ENCODE data around the gene TCF21. TPM values are rescaled to one million over a fixed set of nuclear protein-coding genes. Genes with fewer than 3 reads are reported as not detected.

TCF21 gene
- total and polyA plus RNA-seq, 2 of the 13 experiments (the other 11 are each of a cell fraction or from before 2014, with no cell fraction given): not detected

DNA sequence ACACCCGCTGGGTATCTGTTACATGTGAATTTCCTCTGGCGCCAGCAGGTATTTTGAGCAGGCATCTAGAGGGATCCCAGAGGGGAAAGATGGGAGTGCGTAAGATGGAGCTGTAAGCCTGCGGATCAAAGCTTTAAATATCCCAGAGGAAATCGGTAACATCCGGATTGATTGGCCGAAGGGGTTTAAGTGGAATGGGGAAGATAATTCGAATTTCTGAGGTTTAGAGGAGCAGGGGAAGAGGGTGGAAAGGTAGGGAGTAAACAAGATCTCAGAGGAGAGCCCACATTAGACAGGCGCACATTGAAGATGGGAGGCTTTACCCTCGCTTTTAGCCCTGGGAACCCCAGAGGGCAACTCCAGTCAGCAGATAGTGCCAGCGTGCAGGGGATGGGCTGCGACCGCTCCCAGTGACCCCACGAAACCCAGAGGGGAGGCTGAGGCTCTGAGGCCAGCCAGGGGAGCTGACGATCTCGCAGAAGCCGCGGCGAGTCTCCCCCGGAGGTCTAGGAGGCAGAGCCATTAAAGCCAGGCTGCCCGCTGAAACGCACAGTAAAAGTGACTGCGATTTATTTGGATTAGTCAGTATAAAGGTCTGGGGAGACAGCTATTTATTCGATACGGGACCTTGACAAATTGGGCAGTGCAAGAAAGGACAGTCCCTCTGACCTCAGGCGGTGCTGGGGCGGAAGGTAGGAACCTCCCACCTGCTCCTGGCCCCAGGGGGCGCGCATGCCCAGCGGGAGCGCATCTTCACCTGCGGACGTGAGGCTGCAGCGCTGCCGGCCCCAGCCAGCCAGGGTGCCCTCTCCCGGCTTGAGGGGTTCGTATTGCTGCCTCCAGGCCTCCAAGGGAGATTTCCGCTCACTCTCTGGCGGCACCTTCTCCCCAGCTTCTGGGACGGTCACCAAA is 34.3 kb upstream of the TCF21 start:
- ATAC-seq (peak; percentile 100), DNase-seq (ENCODE audit: low spot score) (peak; percentile 20), FAIRE-seq (no peak)
- 15% methylated on average over 32 of the region's 40 CpGs for WGBS (ENCODE audit: low lambda C conversion rate)
- in situ Hi-C loops (cut with HindIII; ENCODE audit: extremely low pct_ligation_motif_present, low pct_unique_long_range_greater_than_20kb) (no loop called here), intact Hi-C loops (cut with micrococcal nuclease; ENCODE audit: unreplicated experiment) (no loop called here)
- peak overlapping the region in 2 of 3 experiments; percentile 30 to 52; a peak in 2 of 6 replicates for H3K4me3 ChIP-seq (replicated peaks in 1 of 3; ENCODE audit: insufficient read depth in 1 of 3, low read depth in 2 of 3, low read length in 3 of 3)
- H3K79me2 ChIP-seq (ENCODE audit: insufficient read depth, low read length): no peaks in the 10 kb centered on the region
- ChIA-PET POLR2A (no interaction called here), CTCF (ENCODE audit: low intra/inter-chr PET ratio, low total read pairs) (interaction anchor here (1.1 kb wide), 1 partner anchor 243 kb away, joined by 3 read pairs; no protein-coding TSS in a partner anchor)
- no peaks in the 10 kb centered on the region for H4K20me1 ChIP-seq (ENCODE audit: insufficient read depth, low read length)
- H3K9ac ChIP-seq (ENCODE audit: insufficient read depth, low read depth, low read length): no peak overlapping the region
- 0 out of 2 replicates have a peak, but pooled peaks cover 6% of the 10 kb centered on the region for H3K4me1 ChIP-seq (ENCODE audit: insufficient read depth, low read length)
- H3K36me3 ChIP-seq (replicated peaks in 1 of 2; ENCODE audit: control insufficient read depth in 1 of 2, insufficient read depth in 2 of 2, low read length in 2 of 2): no peaks in the 10 kb centered on the region
- no TSS peak for BruUV-seq (replicated peaks)
- H3K4me2 ChIP-seq (ENCODE audit: low read depth, low read length): peak overlapping the region; percentile 62
- H3K9me3 ChIP-seq (ENCODE audit: low read length): no peaks in the 10 kb centered on the region
- peak overlapping the region; percentile 4 for H2AFZ ChIP-seq (ENCODE audit: low read length)
- no peak overlapping the region for H3K27ac ChIP-seq (ENCODE audit: extremely low read length, insufficient read depth, low read length)
- H3K27me3 ChIP-seq (ENCODE audit: control insufficient read depth in 1 of 2, insufficient read depth in 2 of 2, low read length in 2 of 2): peaks cover 1 to 28% of the 10 kb centered on the region in 2 experiments; a peak in 3 of 5 replicates
- TF ChIP-seq, protein P1, sequence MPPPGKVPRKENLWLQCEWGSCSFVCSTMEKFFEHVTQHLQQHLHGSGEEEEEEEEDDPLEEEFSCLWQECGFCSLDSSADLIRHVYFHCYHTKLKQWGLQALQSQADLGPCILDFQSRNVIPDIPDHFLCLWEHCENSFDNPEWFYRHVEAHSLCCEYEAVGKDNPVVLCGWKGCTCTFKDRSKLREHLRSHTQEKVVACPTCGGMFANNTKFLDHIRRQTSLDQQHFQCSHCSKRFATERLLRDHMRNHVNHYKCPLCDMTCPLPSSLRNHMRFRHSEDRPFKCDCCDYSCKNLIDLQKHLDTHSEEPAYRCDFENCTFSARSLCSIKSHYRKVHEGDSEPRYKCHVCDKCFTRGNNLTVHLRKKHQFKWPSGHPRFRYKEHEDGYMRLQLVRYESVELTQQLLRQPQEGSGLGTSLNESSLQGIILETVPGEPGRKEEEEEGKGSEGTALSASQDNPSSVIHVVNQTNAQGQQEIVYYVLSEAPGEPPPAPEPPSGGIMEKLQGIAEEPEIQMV (CRISPR knock-in tag; IDR thresholded peaks at IDR 0.05; ENCODE audit: low read depth): peak; percentile 91
- TF ChIP-seq ZNF883 (CRISPR knock-in tag; IDR thresholded peaks at IDR 0.05; ENCODE audit: not compliant biosample characterization): peak; percentile 46
- peak; percentile 58; the same call in 1 of the 2 replicates for TF ChIP-seq ZNF274 (CRISPR knock-in tag; IDR thresholded peaks at IDR 0.05)
- TF ChIP-seq SMAD1 (CRISPR knock-in tag; IDR thresholded peaks at IDR 0.05; ENCODE audit: borderline replicate concordance, low read depth): 0 out of 2 replicates have a peak, but pooled peaks have one; percentile 50
- TF ChIP-seq STAG1 (CRISPR knock-in tag; IDR thresholded peaks at IDR 0.05): peak; percentile 39
- TF ChIP-seq KDM5B (CRISPR knock-in tag; IDR thresholded peaks at IDR 0.05; ENCODE audit: borderline replicate concordance): peak; percentile 58; the same call in 1 of the 2 replicates
- TF ChIP-seq RAD21 (CRISPR knock-in tag; IDR thresholded peaks at IDR 0.05): 0 out of 2 replicates have a peak, but pooled peaks have one; percentile 19
- TF ChIP-seq, protein P2, sequence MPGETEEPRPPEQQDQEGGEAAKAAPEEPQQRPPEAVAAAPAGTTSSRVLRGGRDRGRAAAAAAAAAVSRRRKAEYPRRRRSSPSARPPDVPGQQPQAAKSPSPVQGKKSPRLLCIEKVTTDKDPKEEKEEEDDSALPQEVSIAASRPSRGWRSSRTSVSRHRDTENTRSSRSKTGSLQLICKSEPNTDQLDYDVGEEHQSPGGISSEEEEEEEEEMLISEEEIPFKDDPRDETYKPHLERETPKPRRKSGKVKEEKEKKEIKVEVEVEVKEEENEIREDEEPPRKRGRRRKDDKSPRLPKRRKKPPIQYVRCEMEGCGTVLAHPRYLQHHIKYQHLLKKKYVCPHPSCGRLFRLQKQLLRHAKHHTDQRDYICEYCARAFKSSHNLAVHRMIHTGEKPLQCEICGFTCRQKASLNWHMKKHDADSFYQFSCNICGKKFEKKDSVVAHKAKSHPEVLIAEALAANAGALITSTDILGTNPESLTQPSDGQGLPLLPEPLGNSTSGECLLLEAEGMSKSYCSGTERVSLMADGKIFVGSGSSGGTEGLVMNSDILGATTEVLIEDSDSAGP (CRISPR knock-in tag; IDR thresholded peaks at IDR 0.05; ENCODE audit: borderline replicate concordance): peak; percentile 40; the same call in 1 of the 2 replicates
- peak; percentile 53 for TF ChIP-seq HNRNPLL (IDR thresholded peaks at IDR 0.05; ENCODE audit: low read depth, low read length, poor library complexity, severe bottlenecking)
- TF ChIP-seq EZH2 (conservative IDR thresholded peaks at IDR 0.05; ENCODE audit: low read depth, low read length): 0 out of 2 replicates have a peak, but pooled peaks have one; percentile 47
- TF ChIP-seq, protein P3, sequence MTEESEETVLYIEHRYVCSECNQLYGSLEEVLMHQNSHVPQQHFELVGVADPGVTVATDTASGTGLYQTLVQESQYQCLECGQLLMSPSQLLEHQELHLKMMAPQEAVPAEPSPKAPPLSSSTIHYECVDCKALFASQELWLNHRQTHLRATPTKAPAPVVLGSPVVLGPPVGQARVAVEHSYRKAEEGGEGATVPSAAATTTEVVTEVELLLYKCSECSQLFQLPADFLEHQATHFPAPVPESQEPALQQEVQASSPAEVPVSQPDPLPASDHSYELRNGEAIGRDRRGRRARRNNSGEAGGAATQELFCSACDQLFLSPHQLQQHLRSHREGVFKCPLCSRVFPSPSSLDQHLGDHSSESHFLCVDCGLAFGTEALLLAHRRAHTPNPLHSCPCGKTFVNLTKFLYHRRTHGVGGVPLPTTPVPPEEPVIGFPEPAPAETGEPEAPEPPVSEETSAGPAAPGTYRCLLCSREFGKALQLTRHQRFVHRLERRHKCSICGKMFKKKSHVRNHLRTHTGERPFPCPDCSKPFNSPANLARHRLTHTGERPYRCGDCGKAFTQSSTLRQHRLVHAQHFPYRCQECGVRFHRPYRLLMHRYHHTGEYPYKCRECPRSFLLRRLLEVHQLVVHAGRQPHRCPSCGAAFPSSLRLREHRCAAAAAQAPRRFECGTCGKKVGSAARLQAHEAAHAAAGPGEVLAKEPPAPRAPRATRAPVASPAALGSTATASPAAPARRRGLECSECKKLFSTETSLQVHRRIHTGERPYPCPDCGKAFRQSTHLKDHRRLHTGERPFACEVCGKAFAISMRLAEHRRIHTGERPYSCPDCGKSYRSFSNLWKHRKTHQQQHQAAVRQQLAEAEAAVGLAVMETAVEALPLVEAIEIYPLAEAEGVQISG (CRISPR knock-in tag; IDR thresholded peaks at IDR 0.05): 0 out of 2 replicates have a peak, but pooled peaks have one; percentile 26
- TF ChIP-seq, protein P4, sequence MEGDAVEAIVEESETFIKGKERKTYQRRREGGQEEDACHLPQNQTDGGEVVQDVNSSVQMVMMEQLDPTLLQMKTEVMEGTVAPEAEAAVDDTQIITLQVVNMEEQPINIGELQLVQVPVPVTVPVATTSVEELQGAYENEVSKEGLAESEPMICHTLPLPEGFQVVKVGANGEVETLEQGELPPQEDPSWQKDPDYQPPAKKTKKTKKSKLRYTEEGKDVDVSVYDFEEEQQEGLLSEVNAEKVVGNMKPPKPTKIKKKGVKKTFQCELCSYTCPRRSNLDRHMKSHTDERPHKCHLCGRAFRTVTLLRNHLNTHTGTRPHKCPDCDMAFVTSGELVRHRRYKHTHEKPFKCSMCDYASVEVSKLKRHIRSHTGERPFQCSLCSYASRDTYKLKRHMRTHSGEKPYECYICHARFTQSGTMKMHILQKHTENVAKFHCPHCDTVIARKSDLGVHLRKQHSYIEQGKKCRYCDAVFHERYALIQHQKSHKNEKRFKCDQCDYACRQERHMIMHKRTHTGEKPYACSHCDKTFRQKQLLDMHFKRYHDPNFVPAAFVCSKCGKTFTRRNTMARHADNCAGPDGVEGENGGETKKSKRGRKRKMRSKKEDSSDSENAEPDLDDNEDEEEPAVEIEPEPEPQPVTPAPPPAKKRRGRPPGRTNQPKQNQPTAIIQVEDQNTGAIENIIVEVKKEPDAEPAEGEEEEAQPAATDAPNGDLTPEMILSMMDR (CRISPR knock-in tag; IDR thresholded peaks at IDR 0.05): peak; percentile 67
- 0 out of 2 replicates have a peak, but pooled peaks have one; percentile 43 for TF ChIP-seq SRY (CRISPR knock-in tag; IDR thresholded peaks at IDR 0.05)
- TF ChIP-seq ZNF225 (CRISPR knock-in tag; IDR thresholded peaks at IDR 0.05): 0 out of 2 replicates have a peak, but pooled peaks have one; percentile 36
